ENCODE data around the gene TUT1. TPM values are rescaled to one million over a fixed set of nuclear protein-coding genes. Genes with fewer than 3 reads are reported as not detected.

TUT1 gene
- total RNA-seq, 1 experiment from 2014 or later = 20.7 TPM

DNA sequence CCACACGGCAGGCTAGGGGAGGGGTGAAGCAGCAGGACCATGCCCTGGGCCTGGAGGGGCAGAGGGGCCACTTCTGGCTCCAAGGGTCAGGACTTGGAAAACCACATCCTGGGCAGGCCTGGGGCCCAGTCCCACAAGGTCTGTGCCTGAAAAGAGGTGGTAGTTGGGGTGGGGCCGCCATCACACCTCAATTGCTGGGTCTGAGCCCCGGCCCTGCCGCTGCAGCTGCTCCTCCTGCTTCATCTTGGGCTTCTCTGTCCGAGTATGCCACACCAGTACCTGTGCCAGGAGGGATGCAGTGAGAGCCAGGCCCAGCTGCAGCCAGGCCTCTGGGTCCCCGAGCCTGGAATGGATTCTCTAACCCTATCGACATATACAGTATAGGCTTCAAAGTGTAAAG lies 24.2 kb upstream of the TUT1 start:
- no peak overlapping the region for H4K5ac ChIP-seq (ENCODE audit: insufficient read length, low read depth, low read length)
- H2AFZ ChIP-seq (ENCODE audit: low read length) = no peak overlapping the region
- Mint-ChIP-seq H3K36me3 (ENCODE audit: insufficient read depth in 1 of 3, low read depth in 3 of 3) (peaks cover 2 to 20% (median 19%) of the 10 kb centered on the region in 3 experiments; a peak in 6 of 7 replicates), H3K4me1 (peaks cover 20 to 32% of the 10 kb centered on the region in 2 experiments), H3K4me3 (no peak overlapping the region), H3K27ac (no peak overlapping the region), H3K9me3 (no peaks in the 10 kb centered on the region), H3K27me3 (ENCODE audit: low read depth) (peaks cover 2% of the 10 kb centered on the region)
- peak overlapping the region; percentile 89 for H3K56ac ChIP-seq (ENCODE audit: insufficient read length, low read depth, low read length)
- no peak overlapping the region for H2BK12ac ChIP-seq (ENCODE audit: insufficient read length, low read depth, low read length)
- H2BK15ac ChIP-seq (ENCODE audit: low read depth, low read length) = no peak overlapping the region
- no peak overlapping the region for H2BK5ac ChIP-seq (ENCODE audit: insufficient read length, low read length)
- H3K9me3 ChIP-seq (ENCODE audit: control insufficient read depth, low read depth, low read length) = no peaks in the 10 kb centered on the region
- no peaks in the 10 kb centered on the region; the same call in 1 of the 2 replicates for H3K4me1 ChIP-seq (ENCODE audit: insufficient read depth, low read length)
- H2BK120ac ChIP-seq (ENCODE audit: low read depth, low read length, poor library complexity, severe bottlenecking) = no peak overlapping the region
- TF ChIP-seq, protein P1, sequence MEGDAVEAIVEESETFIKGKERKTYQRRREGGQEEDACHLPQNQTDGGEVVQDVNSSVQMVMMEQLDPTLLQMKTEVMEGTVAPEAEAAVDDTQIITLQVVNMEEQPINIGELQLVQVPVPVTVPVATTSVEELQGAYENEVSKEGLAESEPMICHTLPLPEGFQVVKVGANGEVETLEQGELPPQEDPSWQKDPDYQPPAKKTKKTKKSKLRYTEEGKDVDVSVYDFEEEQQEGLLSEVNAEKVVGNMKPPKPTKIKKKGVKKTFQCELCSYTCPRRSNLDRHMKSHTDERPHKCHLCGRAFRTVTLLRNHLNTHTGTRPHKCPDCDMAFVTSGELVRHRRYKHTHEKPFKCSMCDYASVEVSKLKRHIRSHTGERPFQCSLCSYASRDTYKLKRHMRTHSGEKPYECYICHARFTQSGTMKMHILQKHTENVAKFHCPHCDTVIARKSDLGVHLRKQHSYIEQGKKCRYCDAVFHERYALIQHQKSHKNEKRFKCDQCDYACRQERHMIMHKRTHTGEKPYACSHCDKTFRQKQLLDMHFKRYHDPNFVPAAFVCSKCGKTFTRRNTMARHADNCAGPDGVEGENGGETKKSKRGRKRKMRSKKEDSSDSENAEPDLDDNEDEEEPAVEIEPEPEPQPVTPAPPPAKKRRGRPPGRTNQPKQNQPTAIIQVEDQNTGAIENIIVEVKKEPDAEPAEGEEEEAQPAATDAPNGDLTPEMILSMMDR (conservative IDR thresholded peaks at IDR 0.05) = no peak
- H3K27me3 ChIP-seq (ENCODE audit: insufficient read depth, low read length) = no peaks in the 10 kb centered on the region
- peaks cover 13% of the 10 kb centered on the region for H3K23me2 ChIP-seq (ENCODE audit: insufficient read length, low read depth, low read length, poor library complexity, severe bottlenecking)
- H3T11ph ChIP-seq (ENCODE audit: low read length) = no peak overlapping the region
- H3K9ac ChIP-seq (ENCODE audit: extremely low read depth, insufficient read length, low read length) = no peak overlapping the region
- H2BK20ac ChIP-seq (ENCODE audit: low read depth, low read length, poor library complexity, severe bottlenecking) = no peak overlapping the region
- no peak for DNase-seq
- no peaks in the 10 kb centered on the region for H4K20me1 ChIP-seq (ENCODE audit: control insufficient read depth, insufficient read depth, insufficient read length)
- no peak overlapping the region for H3K4ac ChIP-seq (ENCODE audit: low read depth, low read length)
- H4K91ac ChIP-seq (ENCODE audit: insufficient read length, low read depth, low read length) = no peak overlapping the region
- no peak overlapping the region for H3K27ac ChIP-seq (ENCODE audit: insufficient read length, low read depth, low read length)
- no CpG with 5 or more reads among the region's 7 CpGs for WGBS (ENCODE audit: extremely low coverage, insufficient read length, low lambda C conversion rate)
- H3K79me2 ChIP-seq (ENCODE audit: insufficient read depth, low read length) = no peaks in the 10 kb centered on the region
- H3K23ac ChIP-seq (ENCODE audit: insufficient read length, low read depth, low read length) = no peak overlapping the region
- H3K18ac ChIP-seq (ENCODE audit: insufficient read length, low read depth, low read length) = no peak overlapping the region
- no peak overlapping the region for H4K8ac ChIP-seq (replicated peaks; ENCODE audit: insufficient read length, low read depth, low read length)
- no peak overlapping the region for H3K14ac ChIP-seq (ENCODE audit: insufficient read depth, low read length)
- H3K4me2 ChIP-seq (ENCODE audit: insufficient read depth, insufficient read length, low read length) = no peak overlapping the region
- no peak overlapping the region for H2AK5ac ChIP-seq (ENCODE audit: insufficient read length, low read length)
- H3K79me1 ChIP-seq (ENCODE audit: insufficient read depth, low read depth, low read length, poor library complexity, severe bottlenecking) = no peaks in the 10 kb centered on the region

Data from H9 (cell line).